Astrocyte (in vitro differentiated cells and primary cell): ENCODE measurements around the gene YIPF6. TPM values are rescaled to one million over a fixed set of nuclear protein-coding genes. Genes with fewer than 3 reads are reported as not detected.
A peak's percentile ranks its signal among the peaks of the same experiment; 100 is the strongest.

Experiments used
- DNase-seq: peaks from one replicate; pipeline ENCODE4 v3.0.0-alpha.2; 2010; ENCODE audit warnings: low read depth
- FAIRE-seq: peaks from 2 replicates; lab custom pipeline; 2011; peaks lifted over from hg19 to GRCh38; lab: Jason Lieb, UNC
- H2AFZ ChIP-seq: 2 replicates; pipeline ENCODE4 v1.6.0; 2012; ENCODE audit warnings: low read depth, low read length, inconsistent platforms
- H3K27ac ChIP-seq: 2 replicates; pipeline ENCODE4 v1.5.1; 2011; ENCODE audit warnings: low read depth, low read length, inconsistent platforms
- H3K27me3 ChIP-seq: 2 replicates; pipeline ENCODE4 v1.6.0; 2011; ENCODE audit warnings: low read length, inconsistent platforms; ENCODE audit not compliant: insufficient read depth
- H3K36me3 ChIP-seq: 2 replicates; pipeline ENCODE4 v1.5.1; 2011; ENCODE audit warnings: low read length, inconsistent platforms; ENCODE audit not compliant: insufficient read depth
- H3K4me1 ChIP-seq: 2 replicates; pipeline ENCODE4 v1.5.1; 2011; ENCODE audit warnings: low read length, inconsistent platforms; ENCODE audit not compliant: insufficient read depth
- H3K4me2 ChIP-seq: 2 replicates; pipeline ENCODE4 v1.6.0; 2012; ENCODE audit warnings: low read length, inconsistent platforms
- H3K4me3 ChIP-seq: 2 replicates; pipeline ENCODE4 v1.5.1; 2011; ENCODE audit warnings: low read depth, mild to moderate bottlenecking, low read length, inconsistent platforms; ENCODE audit not compliant: insufficient read depth
- H3K79me2 ChIP-seq: 2 replicates; pipeline ENCODE4 v1.6.0; 2012; ENCODE audit warnings: mild to moderate bottlenecking, low read length, inconsistent platforms; ENCODE audit not compliant: insufficient read depth
- H3K9ac ChIP-seq: 2 replicates; pipeline ENCODE4 v1.6.0; 2012; ENCODE audit warnings: mild to moderate bottlenecking, low read length, inconsistent platforms
- H3K9me3 ChIP-seq: 2 replicates; pipeline ENCODE4 v1.5.1; 2012; ENCODE audit warnings: low read depth, mild to moderate bottlenecking, low read length, inconsistent platforms; ENCODE audit not compliant: insufficient read depth
- H4K20me1 ChIP-seq: 2 replicates; pipeline ENCODE4 v1.6.0; 2012; ENCODE audit warnings: low read length, inconsistent platforms; ENCODE audit not compliant: insufficient read depth
- H3K27ac Mint-ChIP-seq: one replicate; pipeline ENCODE4 v1.8.0; 2021; ENCODE audit warnings: mild to moderate bottlenecking, mixed read lengths; ENCODE audit not compliant: unreplicated experiment
- H3K27me3 Mint-ChIP-seq: one replicate; pipeline ENCODE4 v1.8.0; 2021; ENCODE audit warnings: low read depth, mixed read lengths; ENCODE audit not compliant: unreplicated experiment
- H3K36me3 Mint-ChIP-seq: one replicate; pipeline ENCODE4 v1.8.0; 2021; ENCODE audit warnings: low read depth, mixed read lengths; ENCODE audit not compliant: unreplicated experiment
- H3K4me1 Mint-ChIP-seq: one replicate; pipeline ENCODE4 v1.8.0; 2021; ENCODE audit warnings: low read depth, mixed read lengths; ENCODE audit not compliant: unreplicated experiment
- H3K4me3 Mint-ChIP-seq: one replicate; pipeline ENCODE4 v1.8.0; 2021; ENCODE audit warnings: mild to moderate bottlenecking, moderate library complexity, mixed read lengths; ENCODE audit not compliant: unreplicated experiment
- H3K9me3 Mint-ChIP-seq: one replicate; pipeline ENCODE4 v1.8.0; 2021; ENCODE audit warnings: mild to moderate bottlenecking, mixed read lengths; ENCODE audit not compliant: unreplicated experiment
- CTCF ChIP-seq: IDR thresholded peaks from 2 replicates; pipeline ENCODE4 v1.5.1; 2011; ENCODE audit warnings: low read depth, mild to moderate bottlenecking, inconsistent platforms, low read length, moderate library complexity; ENCODE audit not compliant: insufficient read depth
- EZH2 ChIP-seq: IDR thresholded peaks from 2 replicates; pipeline ENCODE4 v1.6.1; 2012; ENCODE audit warnings: mild to moderate bottlenecking, low read length, inconsistent platforms; ENCODE audit not compliant: insufficient read depth
- total RNA-seq: library from RNA; stranded (reverse); gene quantifications from 2 replicates; pipeline ENCODE4 v1.2.1, GENCODE V29; 2021

YIPF6 gene
- total RNA-seq, 1 donor from 2014 or later = 33.0 TPM

- no peak for DNase-seq
- Mint-ChIP-seq H3K27me3 (no peaks in the 10 kb centered on the region), H3K4me1 (peaks cover 3% of the 10 kb centered on the region), H3K9me3 (peaks cover 5% of the 10 kb centered on the region), H3K27ac (no peak overlapping the region), H3K36me3 (no peaks in the 10 kb centered on the region), H3K4me3 (no peak overlapping the region)
- Histone ChIP-seq H3K79me2 (no peaks in the 10 kb centered on the region), H3K36me3 (no peaks in the 10 kb centered on the region), H3K9me3 (no peaks in the 10 kb centered on the region), H3K4me1 (no peaks in the 10 kb centered on the region), H3K9ac (no peak overlapping the region), H3K4me2 (no peak overlapping the region), H3K27ac (no peak overlapping the region), H3K4me3 (no peak overlapping the region), H2AFZ (no peak overlapping the region), H3K27me3 (no peaks in the 10 kb centered on the region), H4K20me1 (no peaks in the 10 kb centered on the region)
- no peak for TF ChIP-seq CTCF
- no peak for TF ChIP-seq EZH2
- peak; percentile 92 for FAIRE-seq
Measured at GRCh38 chrX:68536429-68536828, 37.6 kb downstream of the YIPF6 start.

GRCh38 chrX:68536884-68537283, 38.0 kb downstream of the YIPF6 start:
- no peak overlapping the region for H3K9ac ChIP-seq
- Mint-ChIP-seq H3K4me1 (peaks cover 3% of the 10 kb centered on the region), H3K9me3 (peaks cover 8% of the 10 kb centered on the region), H3K4me3 (no peak overlapping the region), H3K27me3 (no peaks in the 10 kb centered on the region), H3K36me3 (no peaks in the 10 kb centered on the region), H3K27ac (no peak overlapping the region)
- H3K79me2 ChIP-seq = no peaks in the 10 kb centered on the region
- no peak overlapping the region for H3K4me2 ChIP-seq
- no peak overlapping the region for H3K4me3 ChIP-seq
- H3K27me3 ChIP-seq = no peaks in the 10 kb centered on the region
- TF ChIP-seq CTCF = no peak
- H3K9me3 ChIP-seq = no peaks in the 10 kb centered on the region
- no peaks in the 10 kb centered on the region for H4K20me1 ChIP-seq
- no peak overlapping the region for H2AFZ ChIP-seq
- H3K27ac ChIP-seq = no peak overlapping the region
- H3K4me1 ChIP-seq = no peaks in the 10 kb centered on the region
- DNase-seq (no peak), FAIRE-seq (no peak)
- H3K36me3 ChIP-seq = no peaks in the 10 kb centered on the region

- H3K4me2 ChIP-seq = no peak overlapping the region
- H2AFZ ChIP-seq = no peak overlapping the region
- TF ChIP-seq CTCF (no peak), EZH2 (no peak)
- H3K79me2 ChIP-seq = no peaks in the 10 kb centered on the region
- no peak overlapping the region for H3K4me3 ChIP-seq
- H3K9ac ChIP-seq = no peak overlapping the region
- FAIRE-seq (peak; percentile 9), DNase-seq (no peak)
- no peaks in the 10 kb centered on the region for H4K20me1 ChIP-seq
- H3K27ac ChIP-seq = no peak overlapping the region
- no peaks in the 10 kb centered on the region for H3K4me1 Mint-ChIP-seq
- no peak overlapping the region for H3K27ac Mint-ChIP-seq
- no peaks in the 10 kb centered on the region for H3K27me3 Mint-ChIP-seq
- no peak overlapping the region for H3K4me3 Mint-ChIP-seq
- H3K27me3 ChIP-seq = no peaks in the 10 kb centered on the region
- H3K9me3 Mint-ChIP-seq = no peaks in the 10 kb centered on the region
- no peaks in the 10 kb centered on the region for H3K4me1 ChIP-seq
- no peaks in the 10 kb centered on the region for H3K36me3 Mint-ChIP-seq
- H3K9me3 ChIP-seq = no peaks in the 10 kb centered on the region
- H3K36me3 ChIP-seq = no peaks in the 10 kb centered on the region
Measured at GRCh38 chrX:68550193-68550592, 51.3 kb downstream of the YIPF6 start.
